DND-41 (cell line): ENCODE measurements around the gene RFTN1.

Experiments
- ATAC-seq: fragments of 200-7000 bp; cut with Tn5 transposase; 3 replicates; pipeline ENCODE4 v1.9.1; 2021; ENCODE audit warnings: low read depth; ENCODE audit not compliant: insufficient read depth
- DNase-seq: peaks from one replicate; pipeline ENCODE4 v3.0.0-alpha.2; 2020
- H2AFZ ChIP-seq: 2 replicates; pipeline ENCODE4 v1.6.0; 2012; ENCODE audit warnings: low read depth, low read length
- H3K27ac ChIP-seq: 2 replicates; pipeline ENCODE4 v1.5.1; 2012; ENCODE audit warnings: low read length, inconsistent platforms
- H3K27me3 ChIP-seq: fragments of 200-600 bp; sonication (generic); 2 replicates; pipeline ENCODE4 v1.6.0; 2012; ENCODE audit warnings: low read length, mild to moderate bottlenecking, inconsistent platforms; ENCODE audit not compliant: insufficient read depth, poor library complexity
- H3K36me3 ChIP-seq: 2 replicates; pipeline ENCODE4 v1.5.1; 2012; ENCODE audit warnings: low read length, inconsistent platforms; ENCODE audit not compliant: insufficient read depth
- H3K4me1 ChIP-seq: 2 replicates; pipeline ENCODE4 v1.5.1; 2012; ENCODE audit warnings: mild to moderate bottlenecking, low read length; ENCODE audit not compliant: insufficient read depth
- H3K4me2 ChIP-seq: 2 replicates; pipeline ENCODE4 v1.6.0; 2012; ENCODE audit warnings: mild to moderate bottlenecking, moderate library complexity, low read length, inconsistent platforms; ENCODE audit not compliant: insufficient read depth
- H3K4me3 ChIP-seq, 2 experiments: fragments of 200-600 bp in 1 of 2; shearing (Covaris generic) in 1 of 2; 2 replicates each; pipeline ENCODE4 v1.5.1; 2012 to 2016; ENCODE audit warnings: inconsistent platforms in 2 of 2, low read length in 2 of 2, mild to moderate bottlenecking in 2 of 2, low read depth in 1 of 2, moderate library complexity in 1 of 2
- H3K79me2 ChIP-seq: 2 replicates; pipeline ENCODE4 v1.6.0; 2012; ENCODE audit warnings: low read length, inconsistent platforms; ENCODE audit not compliant: insufficient read depth
- H3K9ac ChIP-seq: 2 replicates; pipeline ENCODE4 v1.6.0; 2012; ENCODE audit warnings: low read depth, mild to moderate bottlenecking, inconsistent platforms, low read length, moderate library complexity
- H3K9me3 ChIP-seq: 2 replicates; pipeline ENCODE4 v1.5.1; 2012; ENCODE audit warnings: low read length, moderate library complexity, mild to moderate bottlenecking, inconsistent platforms; ENCODE audit not compliant: insufficient read depth, severe bottlenecking
- H4K20me1 ChIP-seq: 2 replicates; pipeline ENCODE4 v1.6.0; 2012; ENCODE audit warnings: low read length; ENCODE audit not compliant: insufficient read depth
- EZH2 ChIP-seq: IDR thresholded peaks from 3 replicates; pipeline ENCODE4 v1.6.1; 2012; ENCODE audit warnings: borderline replicate concordance, low read depth, mild to moderate bottlenecking, moderate library complexity, low read length, inconsistent platforms; ENCODE audit not compliant: severe bottlenecking
- TF ChIP-seq, protein P1 (sequence below): IDR thresholded peaks from 2 replicates; pipeline ENCODE4 v1.5.1; 2012; ENCODE audit warnings: borderline replicate concordance, low read length, moderate library complexity, mild to moderate bottlenecking; ENCODE audit not compliant: poor library complexity, severe bottlenecking; ENCODE audit errors: extremely low read depth

RFTN1 gene

DNA sequence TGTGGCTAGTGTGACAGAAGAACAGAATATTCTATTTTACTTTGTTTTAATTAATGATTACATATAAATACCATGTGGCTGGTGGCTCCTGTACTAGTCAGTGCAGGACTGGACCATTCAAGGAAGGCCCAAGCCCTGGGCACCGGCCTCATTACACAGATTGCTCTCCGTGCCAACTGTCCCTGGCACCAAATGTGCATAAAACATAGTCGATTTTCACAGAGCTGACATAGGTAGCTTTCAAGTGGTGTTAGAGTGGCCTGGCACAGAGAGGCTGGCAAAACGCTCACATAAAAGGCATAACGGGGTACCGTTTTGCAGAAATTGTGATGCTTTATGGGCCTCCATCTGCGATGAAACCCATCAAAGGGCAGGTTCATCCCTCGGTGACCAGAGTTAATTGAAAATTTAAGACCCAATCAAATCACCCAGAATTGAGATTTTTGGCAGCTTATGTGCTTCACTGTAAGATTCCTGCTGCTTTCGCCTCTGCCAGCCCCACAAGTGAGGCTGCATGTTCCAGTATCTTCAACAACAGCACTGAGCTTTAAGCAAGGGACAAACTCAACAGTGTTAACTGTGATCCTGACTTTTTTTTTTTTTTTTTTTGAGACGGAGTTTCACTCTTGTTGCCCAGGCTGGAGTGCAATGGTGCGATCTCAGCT lies 25.9 kb downstream of the RFTN1 start:
- Histone ChIP-seq H3K36me3 (peaks cover 84% of the 10 kb centered on the region), H3K4me2 (no peak overlapping the region), H3K27me3 (no peaks in the 10 kb centered on the region), H3K9me3 (no peaks in the 10 kb centered on the region), H3K9ac (no peak overlapping the region), H2AFZ (no peak overlapping the region), H3K4me1 (0 out of 2 replicates have a peak, but pooled peaks cover 2% of the 10 kb centered on the region), H3K4me3 (no peak overlapping the region), H4K20me1 (no peaks in the 10 kb centered on the region), H3K79me2 (peaks cover 23% of the 10 kb centered on the region), H3K27ac (no peak overlapping the region)
- TF ChIP-seq, protein P1, sequence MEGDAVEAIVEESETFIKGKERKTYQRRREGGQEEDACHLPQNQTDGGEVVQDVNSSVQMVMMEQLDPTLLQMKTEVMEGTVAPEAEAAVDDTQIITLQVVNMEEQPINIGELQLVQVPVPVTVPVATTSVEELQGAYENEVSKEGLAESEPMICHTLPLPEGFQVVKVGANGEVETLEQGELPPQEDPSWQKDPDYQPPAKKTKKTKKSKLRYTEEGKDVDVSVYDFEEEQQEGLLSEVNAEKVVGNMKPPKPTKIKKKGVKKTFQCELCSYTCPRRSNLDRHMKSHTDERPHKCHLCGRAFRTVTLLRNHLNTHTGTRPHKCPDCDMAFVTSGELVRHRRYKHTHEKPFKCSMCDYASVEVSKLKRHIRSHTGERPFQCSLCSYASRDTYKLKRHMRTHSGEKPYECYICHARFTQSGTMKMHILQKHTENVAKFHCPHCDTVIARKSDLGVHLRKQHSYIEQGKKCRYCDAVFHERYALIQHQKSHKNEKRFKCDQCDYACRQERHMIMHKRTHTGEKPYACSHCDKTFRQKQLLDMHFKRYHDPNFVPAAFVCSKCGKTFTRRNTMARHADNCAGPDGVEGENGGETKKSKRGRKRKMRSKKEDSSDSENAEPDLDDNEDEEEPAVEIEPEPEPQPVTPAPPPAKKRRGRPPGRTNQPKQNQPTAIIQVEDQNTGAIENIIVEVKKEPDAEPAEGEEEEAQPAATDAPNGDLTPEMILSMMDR: no peak
- TF ChIP-seq EZH2: no peak
- DNase-seq (no peak), ATAC-seq (no peak)

DNA sequence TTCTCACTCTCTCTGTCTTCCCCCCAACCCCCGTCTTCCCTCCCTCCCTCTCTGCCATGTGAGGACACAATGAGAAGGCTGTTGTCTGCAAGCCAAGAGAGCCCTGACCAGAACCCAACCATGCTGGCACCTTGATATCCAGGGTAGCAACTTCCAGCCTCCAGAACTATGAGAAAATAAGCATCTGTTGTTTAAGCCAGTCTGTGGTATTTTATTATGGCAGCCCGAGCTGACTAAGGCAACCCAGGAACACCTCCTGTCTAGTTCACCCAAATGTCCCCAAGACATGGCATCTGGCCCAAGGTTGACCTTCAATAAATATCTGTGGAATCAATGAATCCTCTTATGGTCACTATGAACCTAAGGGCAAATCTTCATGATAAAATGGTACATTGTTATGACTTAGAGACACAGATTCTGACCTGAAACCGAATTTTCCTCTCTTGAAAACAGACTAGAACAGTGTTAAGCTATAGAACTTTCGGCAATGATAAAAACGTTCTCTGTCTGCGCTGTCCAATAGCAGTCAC lies 26.5 kb downstream of the RFTN1 start:
- ATAC-seq (no peak), DNase-seq (no peak)
- H3K4me2 ChIP-seq: no peak overlapping the region
- H3K79me2 ChIP-seq: peaks cover 29% of the 10 kb centered on the region
- H3K27me3 ChIP-seq: no peaks in the 10 kb centered on the region
- TF ChIP-seq, protein P1: no peak
- TF ChIP-seq EZH2: no peak
- no peaks in the 10 kb centered on the region for H3K9me3 ChIP-seq
- no peak overlapping the region for H3K9ac ChIP-seq
- peaks cover 2% of the 10 kb centered on the region; the same call in 1 of the 2 replicates for H3K4me1 ChIP-seq
- H3K4me3 ChIP-seq: no peak overlapping the region
- H3K36me3 ChIP-seq: peaks cover 80% of the 10 kb centered on the region
- H3K27ac ChIP-seq: no peak overlapping the region
- no peaks in the 10 kb centered on the region for H4K20me1 ChIP-seq
- H2AFZ ChIP-seq: no peak overlapping the region

- Histone ChIP-seq H3K4me1 (peaks cover 5% of the 10 kb centered on the region; the same call in 1 of the 2 replicates), H4K20me1 (no peaks in the 10 kb centered on the region), H3K4me3 (no peak overlapping the region), H3K4me2 (no peak overlapping the region), H3K27me3 (no peaks in the 10 kb centered on the region), H3K79me2 (peaks cover 36% of the 10 kb centered on the region), H3K9ac (no peak overlapping the region), H3K27ac (no peak overlapping the region), H3K9me3 (no peaks in the 10 kb centered on the region), H2AFZ (no peak overlapping the region), H3K36me3 (peaks cover 75% of the 10 kb centered on the region)
- DNase-seq (no peak), ATAC-seq (no peak)
- TF ChIP-seq, protein P1: no peak
- TF ChIP-seq EZH2: no peak
These were observed 27.3 kb downstream of the RFTN1 start for GRCh38 chr3:16486201-16486600.
